Heart right ventricle (tissue), 16 donors: ENCODE data around the gene GPSM1. TPM values are rescaled to one million over a fixed set of nuclear protein-coding genes. Genes with fewer than 3 reads are reported as not detected.
A peak's percentile ranks its signal among the peaks of the same experiment; 100 is the strongest.

ENCODE experiments used
- ATAC-seq, 8 donors: fragments of 200-7000 bp; cut with Tn5 transposase; one replicate each; pipeline ENCODE4 v1.9.1; 2020; ENCODE audit warnings: mild to moderate bottlenecking in 8 of 8, moderate library complexity in 8 of 8, moderate number of reproducible peaks in 1 of 8
- DNase-seq, 2 donors: peaks; one replicate each; pipeline ENCODE4 v3.0.0-alpha.2; 2020
- H3K27ac ChIP-seq, 10 donors: fragments of 200-600 bp; sonication (generic) in 2 of 10; one replicate each; pipeline versions ENCODE4 v1.5.0 to v1.8.0; 2020 to 2022; ENCODE audit warnings: mild to moderate bottlenecking in 3 of 10
- H3K27me3 ChIP-seq, 7 donors: fragments of 200-600 bp; one replicate each; pipeline ENCODE4 v1.8.0; 2021 to 2022; ENCODE audit warnings: mild to moderate bottlenecking in 2 of 7
- H3K36me3 ChIP-seq, 9 donors: fragments of 200-600 bp; sonication (generic) in 1 of 9; one replicate each; pipeline versions ENCODE4 v1.5.0 to v1.8.0; 2020 to 2022; ENCODE audit warnings: mild to moderate bottlenecking in 2 of 9
- H3K4me1 ChIP-seq, 9 donors: fragments of 200-600 bp; sonication (generic) in 1 of 9; one replicate each; pipeline versions ENCODE4 v1.5.0 to v1.8.0; 2020 to 2022; ENCODE audit warnings: mild to moderate bottlenecking in 4 of 9
- H3K4me3 ChIP-seq, 10 donors: fragments of 200-600 bp; sonication (generic) in 2 of 10; one replicate each; pipeline versions ENCODE4 v1.5.0 to v1.8.0; 2020 to 2022; ENCODE audit warnings: mild to moderate bottlenecking in 7 of 10, moderate library complexity in 2 of 10
- H3K9me3 ChIP-seq, 11 donors: fragments of 200-600 bp in 10 of 11; sonication (generic) in 2 of 11; one replicate each; pipeline versions ENCODE4 v1.5.0 to v1.8.0; 2013 to 2022; ENCODE audit warnings: mild to moderate bottlenecking in 2 of 11, control low read depth in 1 of 11, moderate library complexity in 1 of 11
- CTCF ChIP-seq, 9 donors: fragments of 200-600 bp; sonication (generic) in 2 of 9; IDR thresholded peaks; one replicate each; pipeline versions ENCODE4 v1.5.0 to v1.8.0; 2021 to 2022; ENCODE audit warnings: antibody characterized with exemption in 9 of 9, mild to moderate bottlenecking in 5 of 9, moderate library complexity in 1 of 9
- WGBS, 2 donors: extraction: QIAGEN DNeasy Blood & Tissue Kit; methylation state at CpG; one replicate each; pipeline ENCODE4 v1.1.7; 2013; ENCODE audit warnings: inconsistent platforms in 1 of 2; 5-methylcytosine and 5-hydroxymethylcytosine counted together
- intact Hi-C, 10 donors: fragments of 100-400 bp; cut with DNase I; formaldehyde crosslinking; loops; one replicate each; pipeline versions ENCODE4 v1.11.1 to v1.14.2; 2022
- polyA plus RNA-seq, 2 donors: library from polyadenylated mRNA; stranded (reverse); fragments of 200-250 nt; gene quantifications; one replicate each; pipeline ENCODE4 v1.2.3, GENCODE V29; 2013
- total RNA-seq, 10 donors: library from RNA; stranded (reverse); fragmentation: NEBNext Ultra II Directional in 3 of 10; extraction: Animal tissue kit (Norgen Biotek cat#: 25700) in 3 of 10; gene quantifications; one replicate each; pipeline versions ENCODE4 v1.2.1 to v1.2.4, GENCODE V29; 2021 to 2023
- donor health status: Arrhythmogenic right ventricular cardiomyopathy.
- donor health status: ischemic (EF 13 %, LVEDD 7.1; RV severe dilation, severe dysfunction).
- donor health status: healthy with polysubstance abuse.
- donor health status: DM: no; HTN: yes; CAD: no.
- donor health status: DM: no; HTN: no; CAD: no.
- donor health status: ischemic (EF 25% LVEDD 6.9; RV normal size, moderate dysfunction).
- donor health status: ischemic (EF 25% LVEDD 5.7; RV mildly dilated, moderate dysfunction).
- donor health status: healthy.
- donor health status: DM: yes; HTN: yes; CAD: no.
- donor health status: Ischemic cardiomyopathy.
- donor health status: ischemic (EF 35%, LVEDD 5.7; RV mildly dilated, moderate dysfunction).
- donor health status: nonischemic (EF 11% LVEDD 7.7; RV severe dilation, severe dysfunction).
- donor health status: DM: yes; HTN: yes; CAD: no.
- donor health status: PGD.
- donor health status: ischemic (EF 29% LVEDD 5.4; RV normal size, mild dysfunction).
- donor health status: nonischemic (EF 23%, LVEDD 6.1; RV moderate dilation, normal function).

The GPSM1 gene
- total and polyA plus RNA-seq, 12 donors: 19.4 to 87.8 (median 25.8) TPM

DNA sequence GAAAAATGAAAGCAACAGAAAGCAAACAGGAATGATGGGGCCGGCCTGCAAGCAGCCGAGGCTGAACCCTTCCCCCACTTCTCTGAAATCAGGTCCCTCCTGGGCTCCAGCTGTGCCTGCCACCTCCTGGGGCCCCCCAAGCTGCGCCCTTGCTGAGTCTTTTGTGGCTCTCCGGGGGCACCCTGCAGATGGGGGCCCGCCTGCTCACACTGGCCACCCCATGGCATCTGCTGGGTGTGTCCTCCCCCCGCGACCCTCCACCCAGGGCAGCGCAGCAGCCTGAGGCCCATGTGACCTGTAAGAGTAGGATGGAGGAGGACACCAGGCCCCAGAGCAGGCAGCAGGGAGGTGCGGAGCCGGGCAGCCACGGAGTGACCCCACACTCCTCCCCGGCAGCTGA lies 5.7 kb downstream of the GPSM1 start:
- peaks cover 0 to 32% (median 6%) of the 10 kb centered on the region in 9 donors for H3K36me3 ChIP-seq
- no peak for ATAC-seq
- no peak for DNase-seq
- H3K4me3 ChIP-seq: no peak overlapping the region
- peaks cover 0 to 6% (median 0%) of the 10 kb centered on the region in 7 donors for H3K27me3 ChIP-seq
- H3K27ac ChIP-seq: no peak overlapping the region
- TF ChIP-seq CTCF (IDR thresholded peaks at IDR 0.05): no peak
- peaks cover 12 to 25% (median 22%) of the 10 kb centered on the region in 9 donors for H3K4me1 ChIP-seq
- no peaks in the 10 kb centered on the region for H3K9me3 ChIP-seq
- intact Hi-C loops: loop anchor here in 1 of 10 donors (5.0 kb wide), 1 partner anchor 64 kb away; no protein-coding TSS in a partner anchor
- 92% methylated on average over 12 of the region's 12 CpGs for WGBS, 2 donors

DNA sequence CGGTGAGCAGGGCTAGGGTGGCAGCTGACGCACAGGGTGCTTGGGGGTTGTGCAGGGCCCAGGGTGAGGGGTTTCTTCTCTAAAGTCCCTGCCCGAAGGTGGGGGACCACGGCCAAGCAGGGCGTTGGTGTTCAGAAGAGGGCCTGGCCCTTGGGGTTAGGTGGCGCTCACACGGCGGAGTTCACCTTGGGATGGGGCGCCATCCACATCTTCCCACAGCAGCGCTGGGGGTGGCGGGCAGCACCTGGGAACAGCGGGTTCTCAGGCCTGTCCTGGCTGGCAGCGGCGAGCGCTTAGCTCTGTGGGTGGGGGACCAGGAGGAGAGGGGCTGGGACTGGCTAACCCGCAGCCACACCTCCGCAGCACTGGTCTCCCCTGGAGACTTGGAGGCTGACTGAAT lies 6.1 kb downstream of the GPSM1 start:
- Histone ChIP-seq H3K27me3 (peaks cover 0 to 2% (median 0%) of the 10 kb centered on the region in 7 donors), H3K4me3 (no peak overlapping the region), H3K9me3 (no peaks in the 10 kb centered on the region), H3K27ac (no peak overlapping the region), H3K36me3 (peaks cover 0 to 36% (median 6%) of the 10 kb centered on the region in 9 donors), H3K4me1 (peaks cover 8 to 20% (median 17%) of the 10 kb centered on the region in 9 donors)
- WGBS, 2 donors: 95% methylated on average over 17 of the region's 17 CpGs
- intact Hi-C loops: loop anchor here in 1 of 10 donors (5.0 kb wide), 1 partner anchor 64 kb away; no protein-coding TSS in a partner anchor
- no peak for TF ChIP-seq CTCF (IDR thresholded peaks at IDR 0.05)
- DNase-seq (no peak), ATAC-seq (no peak)

- H3K4me1 ChIP-seq: peaks cover 0 to 14% (median 7%) of the 10 kb centered on the region in 9 donors
- intact Hi-C loops: loop anchor here in 1 of 10 donors (5.0 kb wide), 1 partner anchor 63 kb away; no protein-coding TSS in a partner anchor
- no peaks in the 10 kb centered on the region for H3K9me3 ChIP-seq
- H3K27ac ChIP-seq: no peak overlapping the region
- H3K36me3 ChIP-seq: peaks cover 0 to 41% (median 6%) of the 10 kb centered on the region in 9 donors
- TF ChIP-seq CTCF (IDR thresholded peaks at IDR 0.05): no peak
- no peak for ATAC-seq
- no peak for DNase-seq
- 95 to 98% methylated on average over 21 of the region's 21 CpGs for WGBS, 2 donors
- H3K4me3 ChIP-seq: no peak overlapping the region
- no peaks in the 10 kb centered on the region for H3K27me3 ChIP-seq
Observed at GRCh38 chr9:136334541-136334940, 7.2 kb downstream of the GPSM1 start.

- H3K27ac ChIP-seq: peak overlapping the region in 3 of 10 donors; percentile 21 to 31 (median 23)
- H3K27me3 ChIP-seq: no peaks in the 10 kb centered on the region
- H3K36me3 ChIP-seq: peaks cover 0 to 48% (median 6%) of the 10 kb centered on the region in 9 donors
- no peak for TF ChIP-seq CTCF (IDR thresholded peaks at IDR 0.05)
- no peak for DNase-seq
- 83 to 86% methylated on average over 26 of the region's 26 CpGs for WGBS, 2 donors
- ATAC-seq: peak in 1 of 8 donors; percentile 0
- H3K9me3 ChIP-seq: no peaks in the 10 kb centered on the region
- intact Hi-C loops: loop anchor here in 1 of 10 donors (5.0 kb wide), 1 partner anchor 67 kb away; the partner anchor contains the start of gene SNAPC4
- H3K4me3 ChIP-seq: no peak overlapping the region
- peaks cover 0 to 9% (median under 1%) of the 10 kb centered on the region in 9 donors for H3K4me1 ChIP-seq
Observed at GRCh38 chr9:136335296-136336155, 8.2 kb downstream of the GPSM1 start.
